ENCODE data around the gene PEG3.

DNA sequence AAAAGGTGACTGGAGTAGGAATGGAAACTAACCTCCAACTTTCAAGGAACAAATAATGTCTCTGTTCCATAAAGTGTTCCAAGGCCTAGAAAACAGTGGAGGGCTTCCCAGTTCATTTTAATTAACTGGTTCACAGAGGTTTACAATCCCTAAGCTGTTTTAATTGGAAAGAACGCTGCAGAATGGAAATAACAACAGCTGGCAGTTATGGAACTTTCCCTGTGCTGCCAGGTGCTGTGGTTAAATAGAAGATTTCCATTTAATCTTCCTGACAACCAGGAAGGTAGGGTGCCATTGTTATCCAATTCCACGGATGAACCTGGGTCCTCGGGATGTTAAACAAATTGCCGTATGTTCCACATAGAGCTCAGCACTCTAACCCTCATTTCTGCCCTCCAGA lies 22.2 kb upstream of the PEG3 start:
- TF ChIP-seq, protein P1, sequence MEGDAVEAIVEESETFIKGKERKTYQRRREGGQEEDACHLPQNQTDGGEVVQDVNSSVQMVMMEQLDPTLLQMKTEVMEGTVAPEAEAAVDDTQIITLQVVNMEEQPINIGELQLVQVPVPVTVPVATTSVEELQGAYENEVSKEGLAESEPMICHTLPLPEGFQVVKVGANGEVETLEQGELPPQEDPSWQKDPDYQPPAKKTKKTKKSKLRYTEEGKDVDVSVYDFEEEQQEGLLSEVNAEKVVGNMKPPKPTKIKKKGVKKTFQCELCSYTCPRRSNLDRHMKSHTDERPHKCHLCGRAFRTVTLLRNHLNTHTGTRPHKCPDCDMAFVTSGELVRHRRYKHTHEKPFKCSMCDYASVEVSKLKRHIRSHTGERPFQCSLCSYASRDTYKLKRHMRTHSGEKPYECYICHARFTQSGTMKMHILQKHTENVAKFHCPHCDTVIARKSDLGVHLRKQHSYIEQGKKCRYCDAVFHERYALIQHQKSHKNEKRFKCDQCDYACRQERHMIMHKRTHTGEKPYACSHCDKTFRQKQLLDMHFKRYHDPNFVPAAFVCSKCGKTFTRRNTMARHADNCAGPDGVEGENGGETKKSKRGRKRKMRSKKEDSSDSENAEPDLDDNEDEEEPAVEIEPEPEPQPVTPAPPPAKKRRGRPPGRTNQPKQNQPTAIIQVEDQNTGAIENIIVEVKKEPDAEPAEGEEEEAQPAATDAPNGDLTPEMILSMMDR (IDR thresholded peaks at IDR 0.05), result no peak
- no peak for TF ChIP-seq POLR2A (IDR thresholded peaks at IDR 0.05)

Data from testis (tissue), 2 donors.